GM21423 (cell line): ENCODE measurements around the gene OR8H1.

Experiments
- ATAC-seq: cut with Tn5 transposase; IDR thresholded peaks from one replicate; pipeline ENCODE4 v1.9.1; 2021; ENCODE audit warnings: mild to moderate bottlenecking, moderate library complexity; ENCODE audit not compliant: unreplicated experiment

The OR8H1 gene

GRCh38 chr11:56292154-56292553 is at the start of gene OR8H1:
Gene OR8H1, minus strand, starts transcription at chr11:56292254. Its CDS starts 1,192 bp downstream, at chr11:56291062.
- no peak for ATAC-seq

GRCh38 chr11:56340289-56340688 is 48.2 kb upstream of the OR8H1 start:
- ATAC-seq: no peak

GRCh38 chr11:56333156-56333555 is 41.1 kb upstream of the OR8H1 start:
- ATAC-seq: no peak

GRCh38 chr11:56331861-56332491 is 39.9 kb upstream of the OR8H1 start:
- no peak for ATAC-seq

GRCh38 chr11:56314844-56315243 is 22.8 kb upstream of the OR8H1 start, which contains the start of gene OR8K3:
Gene OR8K3, plus strand, starts transcription at chr11:56315144. Its CDS starts 3,163 bp downstream, at chr11:56318307.
- ATAC-seq: no peak

GRCh38 chr11:56307836-56308235 is 15.8 kb upstream of the OR8H1 start:
- ATAC-seq: no peak

- no peak for ATAC-seq
Measured at GRCh38 chr11:56296898-56297297, 4.8 kb upstream of the OR8H1 start.

- ATAC-seq: no peak
Measured at GRCh38 chr11:56273854-56274253, 18.2 kb downstream of the OR8H1 start, which contains the start of gene OR5T1. Gene OR5T1, plus strand, starts transcription at chr11:56274154. Its CDS starts 1,485 bp downstream, at chr11:56275639.

- ATAC-seq: no peak
Measured at GRCh38 chr11:56271092-56271491, 21.0 kb downstream of the OR8H1 start.

- ATAC-seq: no peak
Measured at GRCh38 chr11:56251954-56252353, 40.1 kb downstream of the OR8H1 start, which contains the start of gene OR5T3. Gene OR5T3, plus strand, starts transcription at chr11:56252254. Its CDS starts 0 bp downstream, at chr11:56252254.
